Activated CD8-positive, alpha-beta memory T cell treated with anti-CD3 and anti-CD28 coated beads, Interleukin-2, amount 50 U/mL, for 1 hour (primary cell): ENCODE measurements around the gene KATNAL1.

ENCODE experiments used
- DNase-seq: peaks from one replicate; pipeline ENCODE4 v3.0.0-alpha.2; 2020; ENCODE audit errors: extremely low read depth

KATNAL1 gene

GRCh38 chr13:30163441-30163840, 143.9 kb downstream of the KATNAL1 start:
- no peak for DNase-seq

- no peak for DNase-seq
Observed at GRCh38 chr13:30159446-30159839, 147.9 kb downstream of the KATNAL1 start.

GRCh38 chr13:30158774-30159445, 148.4 kb downstream of the KATNAL1 start:
- no peak for DNase-seq

GRCh38 chr13:30157616-30157993, 149.7 kb downstream of the KATNAL1 start:
- no peak for DNase-seq

- no peak for DNase-seq
Observed at GRCh38 chr13:30156826-30157615, 150.3 kb downstream of the KATNAL1 start.

- no peak for DNase-seq
Observed at GRCh38 chr13:30156270-30156669, 151.1 kb downstream of the KATNAL1 start.

- no peak for DNase-seq
Observed at GRCh38 chr13:30154931-30155330, 152.4 kb downstream of the KATNAL1 start.

GRCh38 chr13:30154531-30154930, 152.8 kb downstream of the KATNAL1 start:
- DNase-seq = no peak

- no peak for DNase-seq
Observed at GRCh38 chr13:30153545-30154426, 153.6 kb downstream of the KATNAL1 start.
